ENCODE results near the gene UNC5CL. TPM values are rescaled to one million over a fixed set of nuclear protein-coding genes. Genes with fewer than 3 reads are reported as not detected.

UNC5CL gene
- total RNA-seq, 1 experiment from 2014 or later = 0.58 TPM

DNA sequence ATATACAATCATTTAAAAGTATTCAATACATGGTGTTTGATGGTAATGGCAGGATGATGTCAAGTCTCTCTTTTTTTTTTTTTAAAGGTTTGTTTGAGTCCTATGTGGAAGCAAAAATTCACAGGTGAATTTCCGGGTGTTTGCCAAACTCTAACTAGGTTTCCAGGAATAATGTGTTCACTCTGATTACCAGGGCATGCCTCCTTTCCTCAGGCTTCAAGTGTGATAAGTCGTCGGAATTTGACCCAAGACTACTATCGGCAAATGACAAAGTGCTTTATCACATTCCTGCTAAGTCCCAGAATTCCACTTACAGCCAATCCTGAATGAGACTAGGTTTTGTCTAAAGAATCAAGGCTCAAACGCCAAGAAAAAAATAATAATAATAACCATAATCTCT lies 25.8 kb upstream of the UNC5CL start:
- intact Hi-C loops (cut with micrococcal nuclease) = no loop called here
- no peak overlapping the region for H2AFZ ChIP-seq (ENCODE audit: low read length)
- H3K36me3 ChIP-seq (ENCODE audit: low read depth, low read length) = peaks cover 3% of the 10 kb centered on the region; the same call in 1 of the 2 replicates
- no peaks in the 10 kb centered on the region for H3K9me3 ChIP-seq (ENCODE audit: low read length)
- no peak overlapping the region for H3K4me2 ChIP-seq (ENCODE audit: low read length)
- CTCF ChIA-PET = no interaction called here
- ATAC-seq (no peak), DNase-seq (no peak)
- no TSS peak for BruUV-seq (replicated peaks)
- no peak overlapping the region for H3K9ac ChIP-seq (ENCODE audit: low read length)
- H3K4me3 ChIP-seq (ENCODE audit: low read length) = no peak overlapping the region
- H3K79me2 ChIP-seq (ENCODE audit: low read length) = no peaks in the 10 kb centered on the region
- no peaks in the 10 kb centered on the region for H4K20me1 ChIP-seq (ENCODE audit: low read length)
- no peaks in the 10 kb centered on the region for H3K4me1 ChIP-seq (ENCODE audit: insufficient read depth, low read length)
- POLR2A ChIA-PET (ENCODE audit: unreplicated experiment) = no interaction called here
- no peak overlapping the region for H3K27ac ChIP-seq (ENCODE audit: low read length)
- H3K27me3 ChIP-seq (ENCODE audit: low read length) = no peaks in the 10 kb centered on the region
- H3F3A ChIP-seq (ENCODE audit: low read length, unreplicated experiment) = no peaks in the 10 kb centered on the region
- no peaks in the 10 kb centered on the region for H3K9me2 ChIP-seq (replicated peaks; ENCODE audit: low read length)
- no peak for TF ChIP-seq EZH2phosphoT487 (IDR thresholded peaks at IDR 0.05; ENCODE audit: borderline replicate concordance, low read length)
- TF ChIP-seq, protein P1, sequence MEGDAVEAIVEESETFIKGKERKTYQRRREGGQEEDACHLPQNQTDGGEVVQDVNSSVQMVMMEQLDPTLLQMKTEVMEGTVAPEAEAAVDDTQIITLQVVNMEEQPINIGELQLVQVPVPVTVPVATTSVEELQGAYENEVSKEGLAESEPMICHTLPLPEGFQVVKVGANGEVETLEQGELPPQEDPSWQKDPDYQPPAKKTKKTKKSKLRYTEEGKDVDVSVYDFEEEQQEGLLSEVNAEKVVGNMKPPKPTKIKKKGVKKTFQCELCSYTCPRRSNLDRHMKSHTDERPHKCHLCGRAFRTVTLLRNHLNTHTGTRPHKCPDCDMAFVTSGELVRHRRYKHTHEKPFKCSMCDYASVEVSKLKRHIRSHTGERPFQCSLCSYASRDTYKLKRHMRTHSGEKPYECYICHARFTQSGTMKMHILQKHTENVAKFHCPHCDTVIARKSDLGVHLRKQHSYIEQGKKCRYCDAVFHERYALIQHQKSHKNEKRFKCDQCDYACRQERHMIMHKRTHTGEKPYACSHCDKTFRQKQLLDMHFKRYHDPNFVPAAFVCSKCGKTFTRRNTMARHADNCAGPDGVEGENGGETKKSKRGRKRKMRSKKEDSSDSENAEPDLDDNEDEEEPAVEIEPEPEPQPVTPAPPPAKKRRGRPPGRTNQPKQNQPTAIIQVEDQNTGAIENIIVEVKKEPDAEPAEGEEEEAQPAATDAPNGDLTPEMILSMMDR (conservative IDR thresholded peaks at IDR 0.05; ENCODE audit: low read depth, low read length) = no peak
- no peak for TF ChIP-seq EZH2 (IDR thresholded peaks at IDR 0.05; ENCODE audit: low read length, unreplicated experiment)

DNA sequence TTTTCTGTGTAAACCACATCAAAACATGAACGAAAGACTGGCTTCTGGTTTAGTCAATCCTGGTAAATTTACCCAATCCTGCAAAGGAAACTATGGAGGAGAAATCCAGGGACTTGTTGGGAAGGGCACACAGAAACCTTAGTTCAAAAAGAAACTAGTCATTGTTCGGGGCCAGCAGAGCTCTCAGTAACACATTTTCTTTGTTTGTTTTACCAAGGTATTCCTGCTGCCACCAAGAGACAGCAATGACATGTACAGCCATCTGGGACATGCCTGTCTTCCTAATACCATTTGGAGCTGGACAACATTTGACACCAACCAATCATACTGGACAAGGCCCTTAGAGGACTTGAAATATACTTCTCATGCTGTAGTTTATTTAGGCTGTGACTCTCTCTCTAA lies 24.9 kb upstream of the UNC5CL start:
- ChIA-PET POLR2A (ENCODE audit: unreplicated experiment) (no interaction called here), CTCF (no interaction called here)
- Histone ChIP-seq H3K4me3 (ENCODE audit: low read length) (no peak overlapping the region), H3K4me1 (ENCODE audit: insufficient read depth, low read length) (no peaks in the 10 kb centered on the region), H3K9me2 (replicated peaks; ENCODE audit: low read length) (no peaks in the 10 kb centered on the region), H3F3A (ENCODE audit: low read length, unreplicated experiment) (no peaks in the 10 kb centered on the region), H2AFZ (ENCODE audit: low read length) (no peak overlapping the region), H3K9ac (ENCODE audit: low read length) (no peak overlapping the region), H3K27ac (ENCODE audit: low read length) (no peak overlapping the region), H3K36me3 (ENCODE audit: low read depth, low read length) (peaks cover 3% of the 10 kb centered on the region; the same call in 1 of the 2 replicates), H3K79me2 (ENCODE audit: low read length) (no peaks in the 10 kb centered on the region), H3K4me2 (ENCODE audit: low read length) (no peak overlapping the region), H3K9me3 (ENCODE audit: low read length) (no peaks in the 10 kb centered on the region), H3K27me3 (ENCODE audit: low read length) (no peaks in the 10 kb centered on the region), H4K20me1 (ENCODE audit: low read length) (no peaks in the 10 kb centered on the region)
- BruUV-seq (replicated peaks) = no TSS peak
- intact Hi-C loops (cut with micrococcal nuclease) = no loop called here
- TF ChIP-seq EZH2 (IDR thresholded peaks at IDR 0.05; ENCODE audit: low read length, unreplicated experiment) (no peak), EZH2phosphoT487 (IDR thresholded peaks at IDR 0.05; ENCODE audit: borderline replicate concordance, low read length) (no peak)
- TF ChIP-seq, protein P1 (conservative IDR thresholded peaks at IDR 0.05; ENCODE audit: low read depth, low read length) = no peak
- no peak for ATAC-seq
- DNase-seq = no peak

DNA sequence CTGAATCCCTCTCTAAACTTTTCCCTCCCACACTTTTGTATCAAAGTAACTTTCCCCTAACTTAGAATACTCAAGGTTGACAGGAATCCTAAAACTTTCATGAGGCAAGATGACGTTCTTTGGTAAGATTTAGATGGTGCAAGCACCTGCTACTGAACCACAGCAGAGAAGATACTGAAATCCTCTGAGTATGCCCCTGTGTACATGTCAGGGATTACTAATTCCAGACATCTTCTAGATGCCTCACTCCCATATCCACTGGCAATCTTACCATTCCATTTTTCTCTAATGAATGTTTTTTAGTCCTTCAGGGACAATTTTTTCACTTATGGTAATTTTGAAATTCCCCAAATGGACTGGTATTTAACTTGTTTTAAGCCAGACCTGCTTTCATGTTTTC lies 23.0 kb upstream of the UNC5CL start:
- Histone ChIP-seq H4K20me1 (ENCODE audit: low read length) (no peaks in the 10 kb centered on the region), H3K9me3 (ENCODE audit: low read length) (no peaks in the 10 kb centered on the region), H3K9ac (ENCODE audit: low read length) (no peak overlapping the region), H3K9me2 (replicated peaks; ENCODE audit: low read length) (no peaks in the 10 kb centered on the region), H2AFZ (ENCODE audit: low read length) (no peak overlapping the region), H3K27ac (ENCODE audit: low read length) (no peak overlapping the region), H3K27me3 (ENCODE audit: low read length) (no peaks in the 10 kb centered on the region), H3K79me2 (ENCODE audit: low read length) (no peaks in the 10 kb centered on the region), H3K4me1 (ENCODE audit: insufficient read depth, low read length) (no peaks in the 10 kb centered on the region), H3K4me2 (ENCODE audit: low read length) (no peak overlapping the region), H3K36me3 (ENCODE audit: low read depth, low read length) (peaks cover 3% of the 10 kb centered on the region; the same call in 1 of the 2 replicates), H3F3A (ENCODE audit: low read length, unreplicated experiment) (no peaks in the 10 kb centered on the region), H3K4me3 (ENCODE audit: low read length) (no peak overlapping the region)
- ATAC-seq (no peak), DNase-seq (no peak)
- ChIA-PET CTCF (no interaction called here), POLR2A (ENCODE audit: unreplicated experiment) (no interaction called here)
- TF ChIP-seq EZH2phosphoT487 (IDR thresholded peaks at IDR 0.05; ENCODE audit: borderline replicate concordance, low read length) (no peak), EZH2 (IDR thresholded peaks at IDR 0.05; ENCODE audit: low read length, unreplicated experiment) (no peak)
- TF ChIP-seq, protein P1 (conservative IDR thresholded peaks at IDR 0.05; ENCODE audit: low read depth, low read length) = no peak
- intact Hi-C loops (cut with micrococcal nuclease) = no loop called here
- no TSS peak for BruUV-seq (replicated peaks)
